Loucy (cell line): ENCODE results near the gene GPC5.

ENCODE experiments used
- H2AFZ ChIP-seq: fragments of 200-600 bp; sonication (generic); 2 replicates; pipeline ENCODE4 v1.6.0; 2016; ENCODE audit warnings: antibody characterized with exemption, mild to moderate bottlenecking, low read length, moderate library complexity
- H3F3A ChIP-seq: fragments of 200-600 bp; 2 replicates; pipeline ENCODE4 v1.6.0; 2016; ENCODE audit warnings: antibody characterized with exemption, low read depth, mild to moderate bottlenecking
- H3K27me3 ChIP-seq: fragments of 200-600 bp; sonication (generic); 2 replicates; pipeline ENCODE4 v1.6.1; 2014; ENCODE audit warnings: low read length, mild to moderate bottlenecking; ENCODE audit not compliant: insufficient read depth, poor library complexity, severe bottlenecking
- H3K36me3 ChIP-seq: fragments of 200-600 bp; sonication (generic); 2 replicates; pipeline ENCODE4 v1.6.1; 2016; ENCODE audit warnings: low read length; ENCODE audit not compliant: insufficient read depth
- H3K4me1 ChIP-seq: fragments of 200-600 bp; sonication (generic); 2 replicates; pipeline ENCODE4 v1.5.1; 2014; ENCODE audit warnings: low read length, mild to moderate bottlenecking; ENCODE audit not compliant: insufficient read depth, poor library complexity, severe bottlenecking
- H3K4me2 ChIP-seq: fragments of 200-600 bp; sonication (generic); 2 replicates; pipeline ENCODE4 v1.6.0; 2014; ENCODE audit warnings: antibody characterized with exemption, low read length, low read depth, mild to moderate bottlenecking; ENCODE audit not compliant: poor library complexity, severe bottlenecking
- H3K4me3 ChIP-seq: fragments of 200-600 bp; sonication (generic); 2 replicates; pipeline ENCODE4 v1.5.1; 2014; ENCODE audit warnings: low read length, mild to moderate bottlenecking, mixed read lengths; ENCODE audit not compliant: poor library complexity, severe bottlenecking
- H3K79me2 ChIP-seq: fragments of 200-600 bp; sonication (generic); 2 replicates; pipeline ENCODE4 v1.6.1; 2014; ENCODE audit warnings: low read length; ENCODE audit not compliant: insufficient read depth
- H3K9ac ChIP-seq: fragments of 200-600 bp; sonication (generic); 2 replicates; pipeline ENCODE4 v1.6.0; 2014; ENCODE audit warnings: mild to moderate bottlenecking, low read depth, low read length, moderate library complexity; ENCODE audit not compliant: poor library complexity, severe bottlenecking
- H3K9me2 ChIP-seq: fragments of 200-600 bp; sonication (generic); replicated peaks from 2 replicates; pipeline ENCODE4 v1.6.1; 2016; ENCODE audit warnings: low read depth, low read length, mixed read lengths
- H3K9me3 ChIP-seq: fragments of 200-600 bp; sonication (generic); 2 replicates; pipeline ENCODE4 v1.6.1; 2014; ENCODE audit warnings: mild to moderate bottlenecking, antibody characterized with exemption, low read length, low read depth; ENCODE audit not compliant: insufficient read depth
- H4K20me1 ChIP-seq: fragments of 200-600 bp; sonication (generic); 2 replicates; pipeline ENCODE4 v1.6.0; 2014; ENCODE audit warnings: antibody characterized with exemption, low read length, mild to moderate bottlenecking; ENCODE audit not compliant: insufficient read depth, poor library complexity, severe bottlenecking
- CTCF ChIP-seq: fragments of 200-600 bp; sonication (generic); conservative IDR thresholded peaks from 2 replicates; pipeline ENCODE4 v1.5.1; 2014; ENCODE audit warnings: mild to moderate bottlenecking, antibody characterized with exemption, low read length
- EZH2phosphoT487 ChIP-seq: fragments of 200-600 bp; IDR thresholded peaks from 2 replicates; pipeline ENCODE4 v1.6.1; 2018; ENCODE audit warnings: antibody characterized with exemption, mild to moderate bottlenecking, moderate library complexity, borderline replicate concordance

Gene GPC5

GRCh38 chr13:92679602-92680001, 1281.2 kb downstream of the GPC5 start:
- no peak overlapping the region for H3K4me3 ChIP-seq
- no peak overlapping the region for H2AFZ ChIP-seq
- no peak overlapping the region for H3K9ac ChIP-seq
- no peaks in the 10 kb centered on the region for H3K79me2 ChIP-seq
- no peaks in the 10 kb centered on the region for H3K9me2 ChIP-seq
- H3K36me3 ChIP-seq, result no peaks in the 10 kb centered on the region
- TF ChIP-seq EZH2phosphoT487, result no peak
- no peak for TF ChIP-seq CTCF
- no peaks in the 10 kb centered on the region for H3K9me3 ChIP-seq
- H3K4me1 ChIP-seq, result no peaks in the 10 kb centered on the region
- H3F3A ChIP-seq, result no peaks in the 10 kb centered on the region
- H3K4me2 ChIP-seq, result no peak overlapping the region
- no peaks in the 10 kb centered on the region for H4K20me1 ChIP-seq
- H3K27me3 ChIP-seq, result no peaks in the 10 kb centered on the region

GRCh38 chr13:92681239-92681638, 1282.8 kb downstream of the GPC5 start:
- Histone ChIP-seq H3K79me2 (no peaks in the 10 kb centered on the region), H3K4me2 (no peak overlapping the region), H3K4me1 (no peaks in the 10 kb centered on the region), H3K9ac (no peak overlapping the region), H3F3A (no peaks in the 10 kb centered on the region), H3K36me3 (no peaks in the 10 kb centered on the region), H3K9me3 (no peaks in the 10 kb centered on the region), H3K27me3 (no peaks in the 10 kb centered on the region), H3K4me3 (no peak overlapping the region), H3K9me2 (no peaks in the 10 kb centered on the region), H4K20me1 (no peaks in the 10 kb centered on the region), H2AFZ (no peak overlapping the region)
- no peak for TF ChIP-seq CTCF
- TF ChIP-seq EZH2phosphoT487, result no peak

- no peaks in the 10 kb centered on the region for H3F3A ChIP-seq
- H3K4me1 ChIP-seq, result no peaks in the 10 kb centered on the region
- H2AFZ ChIP-seq, result no peak overlapping the region
- no peaks in the 10 kb centered on the region for H3K36me3 ChIP-seq
- H4K20me1 ChIP-seq, result no peaks in the 10 kb centered on the region
- no peaks in the 10 kb centered on the region for H3K79me2 ChIP-seq
- no peak overlapping the region for H3K4me2 ChIP-seq
- H3K9ac ChIP-seq, result no peak overlapping the region
- no peak for TF ChIP-seq CTCF
- TF ChIP-seq EZH2phosphoT487, result no peak
- no peaks in the 10 kb centered on the region for H3K9me3 ChIP-seq
- no peaks in the 10 kb centered on the region for H3K9me2 ChIP-seq
- no peak overlapping the region for H3K4me3 ChIP-seq
- H3K27me3 ChIP-seq, result no peaks in the 10 kb centered on the region
Measured at GRCh38 chr13:92682832-92683517, 1284.6 kb downstream of the GPC5 start.
